A549 treated with Mapracorat at 1 μM for 4 hours (cell line): ENCODE data around the gene GCAT. TPM values are rescaled to one million over a fixed set of nuclear protein-coding genes. Genes with fewer than 3 reads are reported as not detected.

Experiments used
- total RNA-seq: library from RNA; stranded (reverse); fragments of 200-300 nt; extraction: Qiagen RNA extraction; gene quantifications from 5 replicates; pipeline ENCODE4 v1.2.3, GENCODE V29; 2022

GCAT gene
- total RNA-seq: 2.7 to 3.8 TPM (median 3.0 TPM) in 5 replicates

GRCh38 chr22:37807410-37808293 is at the start of gene GCAT:
GCAT (plus strand) TSS chr22:37807934; CDS start chr22:37807968, 34 bp downstream.

DNA sequence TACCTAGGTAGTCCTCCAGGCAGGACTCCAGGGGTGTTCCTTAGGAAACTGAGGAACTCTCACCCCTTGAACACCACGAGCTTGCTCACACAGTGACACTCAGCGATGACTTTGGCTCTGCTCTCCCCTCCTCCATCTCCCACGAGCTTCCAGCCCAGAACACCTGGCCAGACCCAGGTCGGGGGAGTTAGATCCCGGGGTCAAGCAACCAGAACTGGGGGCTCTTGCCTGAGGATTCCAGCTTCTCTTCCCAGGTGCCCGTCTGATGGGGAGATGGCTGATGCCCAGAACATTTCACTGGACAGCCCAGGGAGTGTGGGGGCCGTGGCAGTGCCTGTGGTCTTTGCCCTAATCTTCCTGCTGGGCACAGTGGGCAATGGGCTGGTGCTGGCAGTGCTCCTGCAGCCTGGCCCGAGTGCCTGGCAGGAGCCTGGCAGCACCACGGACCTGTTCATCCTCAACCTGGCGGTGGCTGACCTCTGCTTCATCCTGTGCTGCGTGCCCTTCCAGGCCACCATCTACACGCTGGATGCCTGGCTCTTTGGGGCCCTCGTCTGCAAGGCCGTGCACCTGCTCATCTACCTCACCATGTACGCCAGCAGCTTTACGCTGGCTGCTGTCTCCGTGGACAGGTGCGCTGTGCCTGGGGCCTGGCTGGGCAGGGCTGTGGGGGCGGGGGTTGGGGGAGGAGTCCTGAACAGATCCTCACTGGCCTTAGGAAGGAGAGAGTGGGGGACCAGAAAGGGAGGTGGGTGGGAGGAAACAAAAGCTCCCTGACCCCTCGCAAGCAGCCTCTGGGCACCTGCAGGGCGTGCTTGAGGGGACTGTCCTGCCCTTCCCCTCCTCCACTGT is 15.6 kb downstream of the GCAT start, which contains the start of gene GALR3:
TSS of gene GALR3 (plus strand) at position 249 of the 852 bp plus-strand sequence. CDS start at position 274, 25 bp downstream.

GRCh38 chr22:37849089-37849751 is 41.5 kb downstream of the GCAT start, which contains the start of gene EIF3L:
EIF3L (plus strand) TSS chr22:37849419; CDS start chr22:37849450, 31 bp downstream.

Other genes starting within 250 kb of the GCAT start
- 24.8 to 35.0 TPM (median 31.0 TPM) in 5 replicates for gene CDC42EP1, start 247.5 kb upstream of the GCAT start, total RNA-seq
- gene LGALS2, start 227.8 kb upstream of the GCAT start, total RNA-seq: 0.31 to 0.46 TPM in 2 of 5 replicates, not detected in the others
- gene GGA1, start 199.1 kb upstream of the GCAT start, total RNA-seq: 16.4 to 24.1 TPM (median 23.6 TPM) in 5 replicates
- 1.5 to 2.6 TPM (median 1.9 TPM) in 5 replicates for gene SH3BP1, start 168.3 kb upstream of the GCAT start, total RNA-seq
- 12.9 to 18.7 TPM (median 16.5 TPM) in 5 replicates for gene PDXP, start 149.2 kb upstream of the GCAT start, total RNA-seq
- gene LGALS1, start 132.3 kb upstream of the GCAT start, total RNA-seq: 1,243 to 1,361 TPM (median 1,330 TPM) in 5 replicates
- 23.9 to 30.7 TPM (median 26.6 TPM) in 5 replicates for gene NOL12, start 121.6 kb upstream of the GCAT start, total RNA-seq
- gene TRIOBP, start 110.9 kb upstream of the GCAT start, total RNA-seq: 26.5 to 37.8 TPM (median 33.8 TPM) in 5 replicates
- not detected in 5 replicates for gene GALR3, start 15.4 kb downstream of the GCAT start, total RNA-seq
- gene ANKRD54, start 36.4 kb downstream of the GCAT start, total RNA-seq: 18.1 to 25.4 TPM (median 21.6 TPM) in 5 replicates
- gene EIF3L, start 41.5 kb downstream of the GCAT start, total RNA-seq: 264 to 287 TPM (median 275 TPM) in 5 replicates
- 16.7 to 20.2 TPM (median 18.6 TPM) in 5 replicates for gene MICALL1, start 98.4 kb downstream of the GCAT start, total RNA-seq
- gene C22orf23, start 145.7 kb downstream of the GCAT start, total RNA-seq: 0.13 to 0.30 TPM (median 0.26 TPM) in 5 replicates
- gene POLR2F, start 145.8 kb downstream of the GCAT start, total RNA-seq: 118 to 139 TPM (median 126 TPM) in 5 replicates
- gene SOX10, start 176.6 kb downstream of the GCAT start, total RNA-seq: not detected in 5 replicates
- 10.6 to 12.2 TPM (median 11.9 TPM) in 5 replicates for gene PICK1, start 249.5 kb downstream of the GCAT start, total RNA-seq